Breast epithelium (tissue), 3 donors: ENCODE data around the gene ST8SIA2.

Experiments
- CTCF ChIP-seq, 3 donors: fragments of 450-650 bp; IDR thresholded peaks; one replicate each; pipeline ENCODE4 v1.5.1; 2016 to 2017; ENCODE audit warnings: antibody characterized with exemption in 3 of 3, mild to moderate bottlenecking in 3 of 3, moderate library complexity in 3 of 3
- POLR2AphosphoS5 ChIP-seq, 3 donors: sonication (generic); formaldehyde crosslinking; IDR thresholded peaks; one replicate each; pipeline ENCODE4 v1.6.1; 2017; ENCODE audit warnings: antibody characterized with exemption in 3 of 3

- TF ChIP-seq CTCF (IDR thresholded peaks at IDR 0.05) (no peak), POLR2AphosphoS5 (IDR thresholded peaks at IDR 0.05) (no peak)
These were observed 17.6 kb upstream of the ST8SIA2 start for GRCh38 chr15:92376109-92376508.
